Fibroblast of the aortic adventitia (primary cell): ENCODE results near the gene SMG9. TPM values are rescaled to one million over a fixed set of nuclear protein-coding genes. Genes with fewer than 3 reads are reported as not detected.
A peak's percentile ranks its signal among the peaks of the same experiment; 100 is the strongest.

Experiments used
- DNase-seq: peaks from one replicate; pipeline ENCODE4 v3.0.0-alpha.2; 2010; ENCODE audit warnings: low read depth
- H3K4me3 ChIP-seq: 2 replicates; pipeline ENCODE4 v1.5.1; 2011; ENCODE audit warnings: low read depth, mild to moderate bottlenecking, control low read depth, low read length, moderate library complexity
- CTCF ChIP-seq: IDR thresholded peaks from 2 replicates; pipeline ENCODE4 v1.5.1; 2011; ENCODE audit warnings: mild to moderate bottlenecking, low read length, control low read depth, inconsistent platforms; ENCODE audit not compliant: insufficient read depth
- total RNA-seq: library from RNA; depleted of rRNA; stranded (reverse); fragments of >200 nt; gene quantifications from 2 replicates; pipeline ENCODE4 v1.2.3, GENCODE V29; 2012; ENCODE audit warnings: low replicate concordance

The SMG9 gene
- total RNA-seq, 1 donor = 25.0 TPM

- H3K4me3 ChIP-seq = peak within 1 kb of the TSS; percentile 59
- DNase-seq = peak; percentile 58
- TF ChIP-seq CTCF = no peak
Measured at GRCh38 chr19:43780706-43781525, 26.2 kb upstream of the SMG9 start, which contains the start of gene KCNN4. TSS of gene KCNN4 (minus strand) at chr19:43780973. CDS start at chr19:43780861, 112 bp downstream.

DNA sequence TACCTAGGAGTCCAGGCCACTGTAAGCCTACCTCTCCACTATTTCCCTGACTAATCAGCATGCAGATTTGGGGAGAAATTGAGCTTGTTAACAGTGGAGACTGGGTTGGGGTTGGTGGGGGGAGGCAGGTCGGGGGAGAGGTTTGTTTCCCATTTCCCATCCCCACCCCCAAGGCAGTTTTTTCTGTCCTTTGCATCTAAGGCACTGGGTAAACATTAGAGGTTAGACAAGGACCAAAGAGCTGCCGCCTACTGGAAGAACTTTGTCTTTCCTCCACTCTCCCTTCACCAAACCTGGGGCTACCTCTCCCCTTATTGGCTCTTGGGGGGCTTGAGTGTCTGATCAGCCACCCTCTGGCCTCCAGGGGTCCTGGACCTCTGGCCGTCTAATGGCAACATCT, 25.1 kb upstream of the SMG9 start:
- H3K4me3 ChIP-seq = peak overlapping the region; percentile 59
- TF ChIP-seq CTCF = peak; percentile 7
- no peak for DNase-seq

- DNase-seq = no peak
- peak overlapping the region; percentile 59 for H3K4me3 ChIP-seq
- TF ChIP-seq CTCF = no peak
Measured at GRCh38 chr19:43779147-43779819, 24.5 kb upstream of the SMG9 start.

- no peak for TF ChIP-seq CTCF
- no peak overlapping the region for H3K4me3 ChIP-seq
- no peak for DNase-seq
Measured at GRCh38 chr19:43778651-43779050, 23.9 kb upstream of the SMG9 start.

DNA sequence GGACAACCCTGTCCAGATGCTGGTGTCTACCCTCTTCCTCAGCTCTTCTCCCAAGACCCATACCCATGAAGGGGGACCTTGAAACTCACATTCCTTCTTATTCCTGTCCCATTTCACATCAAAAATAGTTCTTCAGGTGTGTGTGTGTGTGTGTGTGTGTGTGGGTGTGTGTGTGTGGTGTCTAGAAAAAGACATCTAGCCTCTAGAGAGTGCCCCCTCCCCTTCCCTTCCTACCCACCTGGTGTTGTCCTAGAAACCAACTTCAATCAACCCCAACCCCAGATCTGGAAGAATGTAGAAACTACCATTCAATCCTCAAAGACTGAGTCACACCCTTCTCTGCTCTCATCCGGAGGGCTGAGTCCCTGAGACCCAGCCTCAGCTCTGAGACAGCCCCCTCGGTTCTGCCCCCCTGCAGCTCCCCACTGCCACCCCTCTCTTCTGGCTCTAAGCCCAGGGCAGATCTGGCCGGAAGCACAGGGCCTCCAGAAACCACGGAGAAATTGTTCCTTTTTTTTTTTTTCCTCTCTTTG, 22.5 kb upstream of the SMG9 start:
- TF ChIP-seq CTCF = no peak
- no peak overlapping the region for H3K4me3 ChIP-seq
- DNase-seq = no peak

DNA sequence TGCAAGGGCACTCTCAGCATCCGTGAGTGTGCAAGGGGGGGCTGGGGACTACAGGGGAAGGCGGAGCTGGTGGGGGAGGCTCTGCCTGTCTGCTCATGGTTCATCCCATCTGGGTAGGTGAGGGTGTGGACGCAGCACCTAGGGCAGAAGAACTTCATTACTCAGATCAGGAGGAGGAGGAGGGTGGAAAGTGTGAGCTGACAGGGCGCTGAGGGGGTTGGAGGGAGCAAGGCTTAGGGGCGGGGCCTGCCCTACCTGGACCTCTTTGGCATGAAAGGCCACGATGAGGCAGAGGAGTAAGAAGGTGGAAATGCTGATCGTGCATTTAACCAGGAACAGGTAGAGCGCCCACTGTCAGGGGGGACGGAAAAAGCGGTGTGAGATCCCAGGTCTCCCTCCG, 21.5 kb upstream of the SMG9 start:
- DNase-seq = no peak
- no peak overlapping the region for H3K4me3 ChIP-seq
- TF ChIP-seq CTCF = no peak
